IPS DF 4.7 (cell line): ENCODE data around the gene SCMH1.

Experiments used
- DNase-seq: peaks from one replicate; pipeline ENCODE4 v3.0.0-alpha.2; 2013; ENCODE audit warnings: low spot score; ENCODE audit errors: extremely low read depth

Gene SCMH1

GRCh38 chr1:40979241-40980067, 262.7 kb downstream of the SCMH1 start, which contains the start of gene CTPS1:
Gene CTPS1, plus strand, starts transcription at chr1:40979696. Its CDS starts 3,595 bp downstream, at chr1:40983291.
- peak; percentile 41 for DNase-seq

GRCh38 chr1:40978886-40979240, 263.2 kb downstream of the SCMH1 start:
- DNase-seq: no peak

GRCh38 chr1:40977716-40978115, 264.4 kb downstream of the SCMH1 start:
- DNase-seq: no peak
